ENCODE results near the gene SLC11A1.

Gene SLC11A1

GRCh38 chr2:218423584-218423983, 41.5 kb downstream of the SLC11A1 start:
- TF ChIP-seq CTCF (IDR thresholded peaks at IDR 0.05; ENCODE audit: low read depth, low read length) = no peak
- Histone ChIP-seq H3K27ac (no peak overlapping the region), H3K4me3 (ENCODE audit: low read depth, low read length) (no peak overlapping the region), H3K27me3 (ENCODE audit: insufficient read depth, low read depth, severe bottlenecking) (no peaks in the 10 kb centered on the region), H3K9me3 (ENCODE audit: severe bottlenecking) (no peaks in the 10 kb centered on the region), H3K36me3 (no peaks in the 10 kb centered on the region)
- no peak for DNase-seq

- Histone ChIP-seq H3K4me3 (ENCODE audit: low read depth, low read length) (no peak overlapping the region), H3K9me3 (ENCODE audit: severe bottlenecking) (no peaks in the 10 kb centered on the region)
- TF ChIP-seq CTCF (IDR thresholded peaks at IDR 0.05; ENCODE audit: low read depth, low read length) = no peak
Observed at GRCh38 chr2:218425531-218425930, 43.5 kb downstream of the SLC11A1 start.

GRCh38 chr2:218427741-218428140, 45.7 kb downstream of the SLC11A1 start:
- no peak for TF ChIP-seq CTCF (IDR thresholded peaks at IDR 0.05; ENCODE audit: low read depth, low read length)
- H3K4me3 ChIP-seq (ENCODE audit: low read depth, low read length) = no peak overlapping the region

More at GRCh38 chr2:218425531-218425930, 43.5 kb downstream of the SLC11A1 start:
- H3K27ac ChIP-seq = no peak overlapping the region
- no peaks in the 10 kb centered on the region for H3K27me3 ChIP-seq (ENCODE audit: insufficient read depth, low read depth, severe bottlenecking)
- no peaks in the 10 kb centered on the region for H3K36me3 ChIP-seq
- no peak for DNase-seq

GRCh38 chr2:218428846-218429558, 46.9 kb downstream of the SLC11A1 start:
- TF ChIP-seq CTCF (IDR thresholded peaks at IDR 0.05; ENCODE audit: low read depth, low read length) = no peak
- no peaks in the 10 kb centered on the region for H3K27me3 ChIP-seq (ENCODE audit: insufficient read depth, low read depth, severe bottlenecking)
- H3K9me3 ChIP-seq (ENCODE audit: severe bottlenecking) = no peaks in the 10 kb centered on the region
- no peak overlapping the region for H3K4me3 ChIP-seq (ENCODE audit: low read depth, low read length)
- DNase-seq = no peak
- no peak overlapping the region for H3K27ac ChIP-seq
- H3K36me3 ChIP-seq = no peaks in the 10 kb centered on the region

More at GRCh38 chr2:218427741-218428140, 45.7 kb downstream of the SLC11A1 start:
- Histone ChIP-seq H3K27ac (no peak overlapping the region), H3K36me3 (no peaks in the 10 kb centered on the region), H3K9me3 (ENCODE audit: severe bottlenecking) (no peaks in the 10 kb centered on the region), H3K27me3 (ENCODE audit: insufficient read depth, low read depth, severe bottlenecking) (no peaks in the 10 kb centered on the region)
- DNase-seq = no peak

GRCh38 chr2:218429911-218430692, 48.0 kb downstream of the SLC11A1 start:
- no peaks in the 10 kb centered on the region for H3K27me3 ChIP-seq (ENCODE audit: insufficient read depth, low read depth, severe bottlenecking)
- H3K4me3 ChIP-seq (ENCODE audit: low read depth, low read length) = no peak overlapping the region
- no peak for TF ChIP-seq CTCF (IDR thresholded peaks at IDR 0.05; ENCODE audit: low read depth, low read length)
- no peak overlapping the region for H3K27ac ChIP-seq
- DNase-seq = no peak
- H3K9me3 ChIP-seq (ENCODE audit: severe bottlenecking) = no peaks in the 10 kb centered on the region
- H3K36me3 ChIP-seq = no peaks in the 10 kb centered on the region

All from WERI-Rb-1 (cell line).